Stimulated activated CD4-positive, alpha-beta T cell treated with anti-CD3 and anti-CD28 coated beads, TNF-alpha, amount 100 ng/mL, for 1 hour (primary cell): ENCODE measurements around the gene OR51L1.

Experiments used
- DNase-seq, 3 donors: peaks; one replicate each; pipeline ENCODE4 v3.0.0-alpha.2; 2020; ENCODE audit warnings: low read depth in 3 of 3, low spot score in 1 of 3

OR51L1 gene

DNA sequence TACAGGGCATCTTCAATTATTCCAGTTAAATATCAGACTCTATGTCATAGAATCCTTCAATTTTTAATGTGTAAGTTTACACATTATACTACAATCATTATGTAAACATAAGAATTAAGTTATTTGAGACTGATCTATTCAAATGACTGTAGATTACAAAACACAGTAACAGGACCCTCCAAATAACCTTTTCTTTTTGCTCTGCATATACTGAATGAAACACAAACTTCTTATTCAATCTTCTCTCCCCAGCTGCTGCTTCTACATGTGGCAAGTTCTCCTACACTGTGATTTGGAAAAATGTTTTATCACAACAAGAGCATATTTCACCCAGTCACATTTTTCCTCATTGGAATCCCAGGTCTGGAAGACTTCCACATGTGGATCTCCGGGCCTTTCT, 51.6 kb downstream of the OR51L1 start, which contains the start of gene OR52J3:
Gene OR52J3 (plus strand): TSS at position 301 of the 400 bp plus-strand sequence. CDS start 0 bp downstream, at position 301.
- no peak for DNase-seq

DNA sequence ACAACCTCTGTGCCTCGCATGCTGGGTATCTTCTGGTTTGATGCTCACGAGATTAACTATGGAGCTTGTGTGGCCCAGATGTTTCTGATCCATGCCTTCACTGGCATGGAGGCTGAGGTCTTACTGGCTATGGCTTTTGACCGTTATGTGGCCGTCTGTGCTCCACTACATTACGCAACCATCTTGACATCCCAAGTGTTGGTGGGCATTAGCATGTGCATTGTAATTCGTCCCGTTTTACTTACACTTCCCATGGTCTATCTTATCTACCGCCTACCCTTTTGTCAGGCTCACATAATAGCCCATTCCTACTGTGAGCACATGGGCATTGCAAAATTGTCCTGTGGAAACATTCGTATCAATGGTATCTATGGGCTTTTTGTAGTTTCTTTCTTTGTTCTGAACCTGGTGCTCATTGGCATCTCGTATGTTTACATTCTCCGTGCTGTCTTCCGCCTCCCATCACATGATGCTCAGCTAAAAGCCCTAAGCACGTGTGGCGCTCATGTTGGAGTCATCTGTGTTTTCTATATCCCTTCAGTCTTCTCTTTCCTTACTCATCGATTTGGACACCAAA, 52.2 kb downstream of the OR51L1 start:
- no peak for DNase-seq
